ACHN (cell line): Measurements from ENCODE around the gene MLPH.

Experiments
- DNase-seq: peaks from one replicate; pipeline ENCODE4 v3.0.0-alpha.2; 2015
- in situ Hi-C: cut with HindIII; loops from 2 replicates; pipeline ENCODE4 v1.10.0; 2017; ENCODE audit warnings: low sequenced_read_pairs, low pct_ligation_motif_present, low pct_unique_long_range_greater_than_20kb

Gene MLPH

GRCh38 chr2:237511433-237511832 is 24.4 kb downstream of the MLPH start:
- in situ Hi-C loops = no loop called here
- DNase-seq = no peak

- in situ Hi-C loops = no loop called here
- DNase-seq = no peak
Measured at GRCh38 chr2:237511885-237512405, 24.9 kb downstream of the MLPH start.

GRCh38 chr2:237512774-237513466 is 25.9 kb downstream of the MLPH start:
- in situ Hi-C loops = no loop called here
- peak; percentile 92 for DNase-seq

- DNase-seq = no peak
- in situ Hi-C loops = no loop called here
Measured at GRCh38 chr2:237513693-237514092, 26.6 kb downstream of the MLPH start.

DNA sequence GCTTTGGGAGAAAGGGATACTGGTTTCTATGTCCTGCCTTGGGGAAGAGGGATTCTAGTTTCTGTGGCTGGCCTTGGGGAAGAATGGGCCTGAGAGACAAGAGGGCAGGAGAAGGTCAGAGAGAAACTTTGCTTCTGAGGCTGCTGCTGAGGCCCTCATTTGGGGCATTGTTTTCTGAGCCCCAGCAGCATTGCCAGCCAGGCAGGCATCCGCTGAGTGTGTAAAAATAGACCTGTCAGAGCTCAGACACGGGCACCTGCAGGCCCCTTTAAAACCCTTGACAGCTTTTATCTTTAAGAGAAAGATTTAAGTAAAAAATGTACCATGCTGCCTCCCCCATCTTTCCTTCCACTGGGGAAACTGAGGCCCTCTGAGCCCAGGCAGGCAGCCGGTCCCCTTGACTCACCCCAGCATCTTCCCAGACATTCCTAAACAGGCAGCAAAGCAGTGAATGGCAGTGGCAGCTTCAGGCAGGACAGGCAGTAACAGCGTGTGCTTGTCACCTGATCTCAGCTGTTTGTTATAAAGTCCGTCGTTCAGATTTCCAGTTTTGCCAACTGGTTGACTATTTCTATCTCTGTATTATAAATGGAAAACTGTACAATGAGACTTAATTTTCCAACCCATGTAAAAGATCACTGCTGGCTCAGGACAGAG is 27.6 kb downstream of the MLPH start:
- DNase-seq = no peak
- in situ Hi-C loops = no loop called here

DNA sequence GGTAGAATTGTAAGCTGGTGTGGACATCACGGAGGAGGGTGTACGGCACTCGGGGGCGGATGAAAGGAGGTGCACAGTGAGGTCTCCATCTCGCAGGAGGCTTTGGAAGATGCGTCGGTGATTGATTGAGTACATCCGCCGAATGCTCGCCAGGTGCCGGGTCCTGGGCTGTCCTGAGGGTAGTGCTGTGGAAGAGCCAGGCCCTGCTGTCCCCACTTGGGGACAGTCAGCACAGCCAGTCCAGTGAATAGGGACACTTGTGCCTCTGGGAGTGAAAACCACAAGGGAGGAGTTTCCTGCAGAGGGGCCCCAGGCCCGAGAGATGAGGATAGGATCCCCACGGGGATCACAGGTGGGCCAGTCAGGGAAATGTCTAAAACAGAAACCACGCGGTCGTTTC is 28.1 kb downstream of the MLPH start:
- DNase-seq = no peak
- in situ Hi-C loops = no loop called here

GRCh38 chr2:237515621-237516275 is 28.7 kb downstream of the MLPH start:
- in situ Hi-C loops = no loop called here
- DNase-seq = no peak

DNA sequence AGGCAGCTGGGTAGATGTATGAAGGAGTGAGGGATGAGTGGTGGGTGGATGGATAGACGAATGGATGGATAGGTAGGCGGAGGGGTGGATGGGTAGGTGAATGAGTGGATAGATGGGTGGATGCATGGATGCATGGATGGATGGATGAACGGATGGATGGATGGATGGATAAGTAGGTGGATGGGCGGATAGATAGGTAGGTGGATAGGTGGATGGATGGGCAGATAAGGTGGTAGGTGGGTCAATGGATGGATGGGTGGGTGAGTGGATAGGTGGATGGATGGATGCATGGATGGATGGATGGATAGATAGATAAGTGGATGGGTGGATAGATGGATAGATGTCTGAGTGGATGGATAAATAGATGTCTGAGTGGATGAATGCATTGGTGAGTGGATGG is 30.1 kb downstream of the MLPH start:
- DNase-seq = no peak
- in situ Hi-C loops = no loop called here

GRCh38 chr2:237517990-237518389 is 30.9 kb downstream of the MLPH start:
- DNase-seq = no peak
- in situ Hi-C loops = no loop called here

GRCh38 chr2:237519506-237520245 is 32.6 kb downstream of the MLPH start:
- in situ Hi-C loops = no loop called here

GRCh38 chr2:237520290-237520689 is 33.2 kb downstream of the MLPH start:
- in situ Hi-C loops = no loop called here
- no peak for DNase-seq

More at GRCh38 chr2:237519506-237520245, 32.6 kb downstream of the MLPH start:
- DNase-seq = no peak

GRCh38 chr2:237524631-237525030 is 37.6 kb downstream of the MLPH start:
- in situ Hi-C loops = no loop called here
- DNase-seq = no peak

- in situ Hi-C loops = no loop called here
- DNase-seq = no peak
Measured at GRCh38 chr2:237525559-237526157, 38.6 kb downstream of the MLPH start.

- no peak for DNase-seq
- in situ Hi-C loops = no loop called here
Measured at GRCh38 chr2:237527233-237527632, 40.2 kb downstream of the MLPH start.

GRCh38 chr2:237527766-237528165 is 40.7 kb downstream of the MLPH start:
- in situ Hi-C loops = no loop called here
- DNase-seq = no peak

DNA sequence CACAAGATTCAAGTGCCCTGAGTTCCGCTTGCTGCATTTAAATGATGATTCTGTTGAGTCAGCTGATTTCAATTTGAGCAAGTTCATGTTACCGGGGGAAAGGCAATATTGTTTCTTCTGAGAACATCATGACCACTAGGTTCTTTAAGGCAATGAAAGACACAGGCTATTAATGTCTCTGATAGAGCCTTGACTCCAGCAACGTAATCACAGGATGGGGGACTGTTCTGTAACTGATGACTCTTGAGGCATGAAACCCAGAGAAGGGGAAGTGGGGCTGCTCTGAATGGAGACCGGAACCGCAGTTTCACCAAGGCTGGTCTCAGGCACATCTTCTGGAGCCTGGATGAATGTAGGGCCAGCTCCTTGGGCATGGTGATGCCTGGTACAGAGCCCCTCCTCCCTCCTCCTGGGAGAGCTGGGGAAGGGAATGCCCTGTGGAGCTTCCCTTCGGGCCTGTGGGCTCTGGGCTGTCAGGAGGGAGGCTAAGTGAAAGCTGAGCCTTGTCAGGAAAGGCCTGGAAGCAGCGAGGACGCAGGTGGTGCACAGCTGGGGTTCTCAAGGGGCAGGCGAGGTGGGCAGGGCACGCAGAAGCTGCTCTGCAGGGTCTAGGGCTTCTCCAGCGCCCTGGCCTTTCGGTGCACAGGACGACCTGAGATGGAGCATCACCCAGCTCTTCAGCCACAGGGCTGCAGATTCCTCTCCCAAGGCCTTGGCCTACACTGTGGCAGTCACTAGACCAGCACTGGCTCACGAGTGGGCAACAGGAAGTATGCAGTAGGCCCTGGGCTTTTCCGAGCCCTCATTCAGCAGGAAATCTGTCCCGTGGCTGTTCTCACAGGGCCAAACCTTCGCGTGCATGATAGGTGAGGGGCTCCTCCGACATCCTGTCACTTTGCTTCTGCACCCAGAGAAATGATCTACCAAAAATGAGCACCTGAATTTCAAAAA is 42.7 kb downstream of the MLPH start:
- no peak for DNase-seq
- in situ Hi-C loops = no loop called here
